Fibroblast of lung (primary cell): ENCODE data around the gene CCDC88C.

Source experiments
- CTCF ChIP-seq, 2 donors: IDR thresholded peaks in 1 of 2; conservative IDR thresholded peaks in 1 of 2; 1 replicate in 1 of 2; 2 replicates in 1 of 2; pipeline ENCODE4 v1.5.1; 2011 to 2012; ENCODE audit warnings: low read length in 2 of 2, control low read depth in 1 of 2, inconsistent platforms in 1 of 2, low read depth in 1 of 2, mild to moderate bottlenecking in 1 of 2
- EZH2 ChIP-seq: IDR thresholded peaks from 2 replicates; pipeline ENCODE4 v1.5.1; 2012; ENCODE audit warnings: low read length, control low read depth, mild to moderate bottlenecking; ENCODE audit errors: missing control alignments

GRCh38 chr14:91274796-91275195 is 142.8 kb downstream of the CCDC88C start:
- TF ChIP-seq EZH2 (no peak), CTCF (conservative IDR thresholded peaks at IDR 0.05 in 1 of 2, IDR thresholded peaks at IDR 0.05 in 1 of 2; ENCODE audit: low read depth in 1 of 2, low read length in 2 of 2) (no peak)
